ENCODE measurements around the gene EMX1. TPM values are rescaled to one million over a fixed set of nuclear protein-coding genes. Genes with fewer than 3 reads are reported as not detected.

EMX1 gene
- total and polyA plus RNA-seq, 3 donors from 2014 or later, result 4.5 to 13.2 (median 11.3) TPM

GRCh38 chr2:72937356-72937669, 20.0 kb downstream of the EMX1 start:
- 83 to 84% methylated on average over 14 to 15 of the region's 15 CpGs for WGBS, 2 donors
- Histone ChIP-seq H3K36me3 (ENCODE audit: low read depth, missing control alignments) (no peaks in the 10 kb centered on the region), H3K4me3 (no peak overlapping the region), H3K9me3 (no peaks in the 10 kb centered on the region), H3K27ac (no peak overlapping the region), H3K4me1 (peaks cover 3% of the 10 kb centered on the region), H3K27me3 (no peaks in the 10 kb centered on the region)
- intact Hi-C loops (cut with DNase I; ENCODE audit: low total_unique reads), result no loop called here
- TF ChIP-seq POLR2A (IDR thresholded peaks at IDR 0.05) (no peak), CTCF (IDR thresholded peaks at IDR 0.05) (no peak)
- no peak for DNase-seq

GRCh38 chr2:72938455-72938854, 21.1 kb downstream of the EMX1 start:
- Histone ChIP-seq H3K36me3 (ENCODE audit: low read depth, missing control alignments) (no peaks in the 10 kb centered on the region), H3K9me3 (no peaks in the 10 kb centered on the region), H3K27ac (no peak overlapping the region), H3K4me1 (peaks cover 3% of the 10 kb centered on the region), H3K4me3 (no peak overlapping the region), H3K27me3 (no peaks in the 10 kb centered on the region)
- DNase-seq, result no peak
- intact Hi-C loops (cut with DNase I; ENCODE audit: low total_unique reads), result no loop called here
- TF ChIP-seq POLR2A (IDR thresholded peaks at IDR 0.05) (no peak), CTCF (IDR thresholded peaks at IDR 0.05) (no peak)
- WGBS, 2 donors, result 76 to 79% methylated on average over 4 to 5 of the region's 5 CpGs

GRCh38 chr2:72940361-72940760, 23.0 kb downstream of the EMX1 start:
- Histone ChIP-seq H3K4me3 (no peak overlapping the region), H3K27ac (no peak overlapping the region), H3K27me3 (no peaks in the 10 kb centered on the region), H3K36me3 (ENCODE audit: low read depth, missing control alignments) (no peaks in the 10 kb centered on the region), H3K4me1 (peaks cover 3% of the 10 kb centered on the region), H3K9me3 (no peaks in the 10 kb centered on the region)
- 84 to 86% methylated on average over 6 of the region's 6 CpGs for WGBS, 2 donors
- intact Hi-C loops (cut with DNase I; ENCODE audit: low total_unique reads), result no loop called here
- DNase-seq, result no peak
- TF ChIP-seq CTCF (IDR thresholded peaks at IDR 0.05) (no peak), POLR2A (IDR thresholded peaks at IDR 0.05) (no peak)

GRCh38 chr2:72940786-72941185, 23.5 kb downstream of the EMX1 start:
- no peaks in the 10 kb centered on the region for H3K36me3 ChIP-seq (ENCODE audit: low read depth, missing control alignments)
- H3K4me3 ChIP-seq, result no peak overlapping the region
- no peak for TF ChIP-seq CTCF (IDR thresholded peaks at IDR 0.05)
- no peak for TF ChIP-seq POLR2A (IDR thresholded peaks at IDR 0.05)
- no peak overlapping the region for H3K27ac ChIP-seq
- H3K9me3 ChIP-seq, result no peaks in the 10 kb centered on the region
- no peak for DNase-seq
- H3K27me3 ChIP-seq, result no peaks in the 10 kb centered on the region
- WGBS, 2 donors, result 53 to 64% methylated on average over 3 to 6 of the region's 6 CpGs
- intact Hi-C loops (cut with DNase I; ENCODE audit: low total_unique reads), result no loop called here
- peaks cover 3% of the 10 kb centered on the region for H3K4me1 ChIP-seq

GRCh38 chr2:72942293-72942692, 25.0 kb downstream of the EMX1 start:
- H3K27ac ChIP-seq, result no peak overlapping the region
- 96% methylated on average over 8 of the region's 8 CpGs; no CpG with 5 or more reads in 1 of the 2 donors for WGBS, 2 donors
- H3K36me3 ChIP-seq (ENCODE audit: low read depth, missing control alignments), result no peaks in the 10 kb centered on the region
- no peaks in the 10 kb centered on the region for H3K27me3 ChIP-seq
- TF ChIP-seq POLR2A (IDR thresholded peaks at IDR 0.05) (no peak), CTCF (IDR thresholded peaks at IDR 0.05) (no peak)
- H3K4me3 ChIP-seq, result no peak overlapping the region
- intact Hi-C loops (cut with DNase I; ENCODE audit: low total_unique reads), result no loop called here
- DNase-seq, result no peak
- H3K4me1 ChIP-seq, result peaks cover 3% of the 10 kb centered on the region
- H3K9me3 ChIP-seq, result no peaks in the 10 kb centered on the region

Measured in testis (tissue), 3 donors.